ENCODE results near the gene CREB5.
A peak's percentile ranks its signal among the peaks of the same experiment; 100 is the strongest.

DNA sequence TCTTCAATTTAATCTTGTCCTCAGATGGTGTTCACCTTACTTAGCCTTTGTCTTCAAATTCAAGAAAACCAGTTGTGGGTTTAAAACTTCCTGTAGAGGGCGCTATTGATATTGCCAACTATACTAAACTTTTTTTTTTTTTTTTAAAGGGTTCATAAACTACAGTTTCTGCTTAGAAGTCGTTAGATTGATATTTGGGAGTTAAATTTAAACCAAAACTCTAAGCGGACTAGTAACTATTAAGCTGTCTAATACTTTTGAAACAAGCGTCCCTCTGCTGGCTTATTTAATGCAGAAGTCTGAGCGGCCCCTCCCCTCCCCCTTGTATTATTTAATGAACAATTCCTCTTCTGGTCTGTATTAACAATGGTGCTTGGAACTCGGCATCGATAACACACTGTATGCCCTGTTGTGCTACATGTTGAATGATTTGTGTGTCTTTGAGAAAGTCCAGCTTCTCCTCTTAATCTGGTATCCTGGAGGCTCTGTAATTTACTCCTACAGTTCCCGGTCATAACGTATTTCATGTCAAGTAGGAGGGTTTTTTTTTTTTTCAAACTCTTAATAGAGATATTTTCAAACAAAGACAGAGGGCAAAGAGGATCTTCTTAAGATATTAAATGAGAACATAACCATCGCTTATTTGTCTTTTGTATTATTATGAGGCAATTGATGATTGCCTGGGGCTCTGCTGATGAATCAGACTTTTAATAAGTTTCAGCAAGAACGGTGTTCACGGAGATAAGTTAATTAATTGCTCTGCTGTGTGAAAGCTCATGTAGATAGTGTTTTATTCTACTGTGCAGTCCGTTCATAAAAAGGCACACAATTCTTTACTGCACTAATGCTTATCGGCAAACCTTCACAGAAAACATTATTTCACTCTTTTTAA lies 22.6 kb upstream of the CREB5 start:
- TF ChIP-seq CTCF (IDR thresholded peaks at IDR 0.05), result peak in 2 of 3 donors; percentile 44 to 47
- TF ChIP-seq EP300 (IDR thresholded peaks at IDR 0.05), result no peak
- no peak for TF ChIP-seq POLR2A (IDR thresholded peaks at IDR 0.05)

Data from ovary (tissue), 3 donors.